B cell (primary cell): ENCODE results near the gene RAB39A. TPM values are rescaled to one million over a fixed set of nuclear protein-coding genes. Genes with fewer than 3 reads are reported as not detected.

Experiments used
- ATAC-seq: fragments of 200-7000 bp; cut with Tn5 transposase; one replicate; pipeline ENCODE4 v1.10.0; 2021; ENCODE audit warnings: low read depth, mild to moderate bottlenecking, moderate number of reproducible peaks, moderate library complexity
- CTCF ChIA-PET: fragments of 350-600 bp; sonication (Branson Sonifier 250); formaldehyde crosslinking; loops from one replicate; lab custom pipeline; 2021; ENCODE audit warnings: antibody characterized with exemption, inconsistent platforms; lab: Charles Lee
- POLR2A ChIA-PET: fragments of 350-600 bp; sonication (Branson Sonifier 250); formaldehyde crosslinking; loops from one replicate; lab custom pipeline; 2021; ENCODE audit warnings: antibody characterized with exemption; lab: Charles Lee
- DNase-seq: peaks from one replicate; pipeline ENCODE4 v3.0.0; 2013
- H2AFZ ChIP-seq: 2 replicates; pipeline ENCODE4 v1.6.1; 2012; ENCODE audit warnings: mild to moderate bottlenecking, low read depth, low read length; ENCODE audit not compliant: insufficient read depth, poor library complexity, severe bottlenecking
- H3K27ac ChIP-seq, 2 donors: 1 replicate in 1 of 2; 2 replicates in 1 of 2; pipeline ENCODE4 v1.5.1; 2012 to 2013; ENCODE audit warnings: low read length in 2 of 2, mild to moderate bottlenecking in 2 of 2, moderate library complexity in 1 of 2
- H3K27me3 ChIP-seq, 4 experiments: fragments of 200-600 bp in 1 of 4; sonication (generic) in 1 of 4; replicated peaks in 1 of 4; 1 replicate in 2 of 4; 2 replicates in 2 of 4; pipeline versions ENCODE4 v1.6.1 to v1.7.0; 2013 to 2016; ENCODE audit warnings: low read length in 3 of 4, mild to moderate bottlenecking in 2 of 4, mixed read lengths in 1 of 4, moderate library complexity in 1 of 4; ENCODE audit not compliant: insufficient read depth in 4 of 4, control insufficient read depth in 3 of 4; ENCODE audit errors: control extremely low read depth in 1 of 4
- H3K36me3 ChIP-seq, 2 experiments: replicated peaks in 1 of 2; 1 replicate in 1 of 2; 2 replicates in 1 of 2; pipeline versions ENCODE4 v1.6.1 to v1.7.1; 2013; ENCODE audit warnings: low read length in 1 of 2; ENCODE audit not compliant: insufficient read depth in 2 of 2, control insufficient read depth in 1 of 2; ENCODE audit errors: control extremely low read depth in 1 of 2, extremely low read depth in 1 of 2
- H3K4me1 ChIP-seq, 2 donors: fragments of 200-600 bp in 1 of 2; sonication (generic) in 1 of 2; 1 replicate in 1 of 2; 2 replicates in 1 of 2; pipeline versions ENCODE4 v1.5.1 to v1.6.1; 2013 to 2017; ENCODE audit warnings: low read length in 2 of 2; ENCODE audit not compliant: control insufficient read depth in 2 of 2, insufficient read depth in 2 of 2
- H3K4me2 ChIP-seq: replicated peaks from 2 replicates; pipeline ENCODE3; 2012; ENCODE audit warnings: mild to moderate bottlenecking, low read depth, low read length; ENCODE audit not compliant: poor library complexity, severe bottlenecking
- H3K4me3 ChIP-seq, 5 experiments: fragments of 200-600 bp in 1 of 5; sonication (generic) in 1 of 5; 1 replicate in 3 of 5; 2 replicates in 2 of 5; pipeline versions ENCODE4 v1.5.1 to v1.7.0; 2011 to 2016; ENCODE audit warnings: low read length in 4 of 5, mild to moderate bottlenecking in 4 of 5, low read depth in 2 of 5, control low read depth in 1 of 5, moderate library complexity in 1 of 5; ENCODE audit not compliant: insufficient read depth in 1 of 5; ENCODE audit errors: control extremely low read depth in 1 of 5, extremely low read depth in 1 of 5
- H3K79me2 ChIP-seq: fragments of 200-600 bp; sonication (generic); one replicate; pipeline ENCODE4 v1.6.0; 2016; ENCODE audit warnings: low read length; ENCODE audit not compliant: control insufficient read depth, insufficient read depth
- H3K9ac ChIP-seq: fragments of 200-600 bp; sonication (generic); 2 replicates; pipeline ENCODE4 v1.6.1; 2017; ENCODE audit warnings: mild to moderate bottlenecking, low read length, moderate library complexity
- H3K9me3 ChIP-seq, 3 donors: one replicate each; pipeline versions ENCODE4 v1.6.1 to v1.7.1; 2013; ENCODE audit warnings: low read length in 2 of 3; ENCODE audit not compliant: control insufficient read depth in 2 of 3, insufficient read depth in 1 of 3; ENCODE audit errors: control extremely low read depth in 1 of 3
- H4K20me1 ChIP-seq: 2 replicates; pipeline ENCODE4 v1.6.0; 2012; ENCODE audit warnings: mild to moderate bottlenecking, low read length; ENCODE audit not compliant: insufficient read depth, control insufficient read depth, poor library complexity, severe bottlenecking
- H3K27ac Mint-ChIP-seq: one replicate; pipeline ENCODE4 v1.8.0; 2021; ENCODE audit warnings: mixed read lengths
- H3K27me3 Mint-ChIP-seq: one replicate; pipeline ENCODE4 v1.8.0; 2021; ENCODE audit warnings: mixed read lengths
- H3K4me1 Mint-ChIP-seq: one replicate; pipeline ENCODE4 v1.8.0; 2021; ENCODE audit warnings: mixed read lengths
- H3K4me3 Mint-ChIP-seq: one replicate; pipeline ENCODE4 v1.8.0; 2021; ENCODE audit warnings: mixed read lengths
- H3K9me3 Mint-ChIP-seq: one replicate; pipeline ENCODE4 v1.8.0; 2022; ENCODE audit warnings: mixed read lengths; ENCODE audit not compliant: insufficient read depth
- EZH2 ChIP-seq: IDR thresholded peaks from 2 replicates; pipeline ENCODE4 v1.6.1; 2012; ENCODE audit warnings: borderline replicate concordance, low read depth, mild to moderate bottlenecking, moderate library complexity, low read length; ENCODE audit not compliant: insufficient read depth, poor library complexity, severe bottlenecking
- WGBS: methylation state at CpG from one replicate; pipeline ENCODE4 v1.1.5; 2013; ENCODE audit warnings: missing lambda C conversion rate; ENCODE audit not compliant: insufficient coverage; 5-methylcytosine and 5-hydroxymethylcytosine counted together
- intact Hi-C: fragments of 100-400 bp; cut with micrococcal nuclease; formaldehyde crosslinking; loops from one replicate; pipeline ENCODE4 v1.10.0; 2022
- polyA plus RNA-seq: library from polyadenylated mRNA; depleted of rRNA; stranded (reverse); fragments of >200 nt; gene quantifications from 2 replicates; pipeline ENCODE4 v1.2.3, GENCODE V29; 2012
- total RNA-seq, 2 donors: library from RNA; stranded (reverse); fragments of 120-200 nt in 1 of 2; gene quantifications; 1 replicate in 1 of 2; 2 replicates in 1 of 2; pipeline versions ENCODE4 v1.2.3 to v1.2.4, GENCODE V29; 2013 to 2022
- TF ChIP-seq, protein P1 (sequence below): fragments of 200-600 bp; IDR thresholded peaks from one replicate; pipeline ENCODE4 v1.8.0; 2022; ENCODE audit warnings: antibody characterized with exemption, mild to moderate bottlenecking

The RAB39A gene
- total and polyA plus RNA-seq, 2 donors (not counting 1 experiment from before 2014, with no cell fraction given), result 1.3 to 2.4 TPM

DNA sequence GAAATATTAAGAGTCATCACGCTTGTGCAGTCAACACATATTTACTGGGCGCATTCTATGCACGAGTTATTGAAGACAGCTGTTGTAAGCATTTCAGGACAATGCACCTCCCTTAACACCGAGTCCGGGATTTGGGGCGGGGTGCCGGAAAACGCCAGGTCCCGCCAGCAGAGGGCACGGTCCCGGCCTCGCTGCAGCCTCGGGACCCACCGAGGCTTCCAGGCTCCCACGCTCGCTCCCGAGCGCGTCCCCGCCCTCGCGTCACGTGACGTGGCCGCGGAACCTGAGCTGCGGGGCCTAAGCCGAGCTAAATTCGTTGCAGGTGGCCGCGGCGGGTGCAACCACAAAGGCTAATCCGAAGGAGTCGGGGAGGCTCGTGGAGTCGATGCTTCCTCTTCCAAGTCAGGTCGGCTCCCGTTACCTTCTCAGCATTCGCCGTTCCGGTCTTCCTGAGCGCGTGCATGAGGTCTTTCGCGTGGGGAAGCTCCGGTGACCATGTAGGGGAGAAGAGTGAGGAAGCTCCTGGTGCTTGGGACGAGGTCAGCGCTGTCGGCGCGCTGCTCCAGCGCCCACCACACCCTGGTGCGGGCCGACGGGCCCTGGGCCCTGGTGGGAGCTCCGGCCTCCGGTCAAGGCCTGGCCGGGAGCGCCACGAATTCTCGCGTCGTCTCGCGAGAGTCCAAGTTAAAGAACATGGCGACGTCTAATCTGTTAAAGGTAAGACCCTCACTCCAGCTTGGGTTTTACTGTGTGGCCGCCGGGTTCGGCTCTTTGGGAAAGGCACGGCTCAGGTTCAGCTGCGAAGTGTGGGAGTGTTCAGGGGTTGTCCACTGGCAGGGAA is 80.6 kb downstream of the RAB39A start, which contains the start of gene CUL5:
TSS of gene CUL5 (plus strand) at position 243 of the 841 bp plus-strand sequence. CDS start at position 694, 451 bp downstream.
- ChIA-PET CTCF (interaction anchor here (0.8 to 2.3 kb wide), 16 partner anchors 9 to 642 kb away, joined by 3 to 10 read pairs (median 4); partner anchors contain the start of genes ACAT1, ATM and NPAT), POLR2A (interaction anchor here (0.7 to 1.0 kb wide), 3 partner anchors 12 to 656 kb away, joined by 3 to 4 read pairs (median 3); partner anchors contain the start of gene DDX10)
- H3K4me2 ChIP-seq, result peak within 1 kb of the TSS; percentile 84
- no peak for TF ChIP-seq EZH2
- TF ChIP-seq, protein P1, sequence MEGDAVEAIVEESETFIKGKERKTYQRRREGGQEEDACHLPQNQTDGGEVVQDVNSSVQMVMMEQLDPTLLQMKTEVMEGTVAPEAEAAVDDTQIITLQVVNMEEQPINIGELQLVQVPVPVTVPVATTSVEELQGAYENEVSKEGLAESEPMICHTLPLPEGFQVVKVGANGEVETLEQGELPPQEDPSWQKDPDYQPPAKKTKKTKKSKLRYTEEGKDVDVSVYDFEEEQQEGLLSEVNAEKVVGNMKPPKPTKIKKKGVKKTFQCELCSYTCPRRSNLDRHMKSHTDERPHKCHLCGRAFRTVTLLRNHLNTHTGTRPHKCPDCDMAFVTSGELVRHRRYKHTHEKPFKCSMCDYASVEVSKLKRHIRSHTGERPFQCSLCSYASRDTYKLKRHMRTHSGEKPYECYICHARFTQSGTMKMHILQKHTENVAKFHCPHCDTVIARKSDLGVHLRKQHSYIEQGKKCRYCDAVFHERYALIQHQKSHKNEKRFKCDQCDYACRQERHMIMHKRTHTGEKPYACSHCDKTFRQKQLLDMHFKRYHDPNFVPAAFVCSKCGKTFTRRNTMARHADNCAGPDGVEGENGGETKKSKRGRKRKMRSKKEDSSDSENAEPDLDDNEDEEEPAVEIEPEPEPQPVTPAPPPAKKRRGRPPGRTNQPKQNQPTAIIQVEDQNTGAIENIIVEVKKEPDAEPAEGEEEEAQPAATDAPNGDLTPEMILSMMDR, result peak; percentile 80
- Mint-ChIP-seq H3K27me3 (no peaks in the 10 kb centered on the region), H3K27ac (peak within 1 kb of the TSS; percentile 98), H3K4me1 (peaks cover 26% of the 10 kb centered on the region), H3K9me3 (no peaks in the 10 kb centered on the region), H3K4me3 (peak within 1 kb of the TSS; percentile 99)
- peaks cover 18 to 20% of the 10 kb centered on the region in 2 donors for H3K4me1 ChIP-seq
- no peaks in the 10 kb centered on the region for H3K9me3 ChIP-seq
- no peaks in the 10 kb centered on the region for H3K36me3 ChIP-seq
- WGBS, result 1% methylated on average over 69 of the region's 72 CpGs
- no peaks in the 10 kb centered on the region for H3K27me3 ChIP-seq
- ATAC-seq, result peak; percentile 91
- intact Hi-C loops, result loop anchor here (1.0 to 5.0 kb wide), 9 partner anchors 81 to 1987 kb away; partner anchors contain the start of genes ACAT1, ALKBH8, ATM and C11orf65
- H2AFZ ChIP-seq, result peak within 1 kb of the TSS; percentile 99
- DNase-seq, result peak; percentile 95
- H3K9ac ChIP-seq, result peak within 1 kb of the TSS; percentile 100
- H3K79me2 ChIP-seq, result peaks cover 52% of the 10 kb centered on the region
- peak within 1 kb of the TSS; percentile 79 to 100 (median 99) for H3K4me3 ChIP-seq
- H3K27ac ChIP-seq, result peak within 1 kb of the TSS; percentile 95 to 97
- H4K20me1 ChIP-seq, result peaks cover 14% of the 10 kb centered on the region
